ENCODE measurements around the gene PCYT2. TPM values are rescaled to one million over a fixed set of nuclear protein-coding genes. Genes with fewer than 3 reads are reported as not detected.

PCYT2 gene
- total RNA-seq, 6 experiments from 2014 or later: 63.5 to 103 (median 89.3) TPM

DNA sequence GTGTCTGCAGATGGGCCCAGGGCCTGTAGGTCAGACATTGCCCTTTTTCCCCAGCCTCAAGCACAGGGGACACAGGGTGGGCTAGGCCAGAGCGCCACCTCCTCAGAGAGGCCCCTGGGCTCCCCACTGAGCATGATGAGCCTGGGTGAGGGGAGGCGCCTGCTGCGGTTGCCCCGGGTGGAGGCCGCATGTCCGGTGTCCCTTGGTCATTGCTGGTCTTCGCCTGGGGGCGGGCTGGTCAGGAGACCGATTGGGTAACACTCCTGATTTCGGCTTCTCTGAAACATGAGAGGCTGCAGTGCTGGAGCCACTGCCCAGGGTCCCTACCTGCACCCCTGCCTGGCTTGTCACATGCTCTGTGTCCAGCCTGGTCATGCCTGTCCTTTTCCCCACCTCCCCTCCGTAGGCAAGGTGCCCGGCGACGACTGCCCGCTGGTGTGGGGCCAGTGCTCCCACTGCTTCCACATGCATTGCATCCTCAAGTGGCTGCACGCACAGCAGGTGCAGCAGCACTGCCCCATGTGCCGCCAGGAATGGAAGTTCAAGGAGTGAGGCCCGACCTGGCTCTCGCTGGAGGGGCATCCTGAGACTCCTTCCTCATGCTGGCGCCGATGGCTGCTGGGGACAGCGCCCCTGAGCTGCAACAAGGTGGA is 11.6 kb downstream of the PCYT2 start:
- WGBS (ENCODE audit: insufficient coverage, low coverage, low lambda C conversion rate, missing lambda C conversion rate): 59% methylated on average over 8 of the region's 22 CpGs
- no peak overlapping the region for H3K27ac ChIP-seq
- no peak overlapping the region for H3K4me3 ChIP-seq
- H3K27me3 ChIP-seq: no peaks in the 10 kb centered on the region
- H3K4me1 ChIP-seq: peaks cover 0 to 21% (median 5%) of the 10 kb centered on the region in 4 donors
- no peak for ATAC-seq
- no peaks in the 10 kb centered on the region for H3K9me3 ChIP-seq
- peaks cover 0 to 40% (median 10%) of the 10 kb centered on the region in 4 donors for H3K36me3 ChIP-seq
- intact Hi-C loops (cut with DNase I): no loop called here
- TF ChIP-seq, protein P1, sequence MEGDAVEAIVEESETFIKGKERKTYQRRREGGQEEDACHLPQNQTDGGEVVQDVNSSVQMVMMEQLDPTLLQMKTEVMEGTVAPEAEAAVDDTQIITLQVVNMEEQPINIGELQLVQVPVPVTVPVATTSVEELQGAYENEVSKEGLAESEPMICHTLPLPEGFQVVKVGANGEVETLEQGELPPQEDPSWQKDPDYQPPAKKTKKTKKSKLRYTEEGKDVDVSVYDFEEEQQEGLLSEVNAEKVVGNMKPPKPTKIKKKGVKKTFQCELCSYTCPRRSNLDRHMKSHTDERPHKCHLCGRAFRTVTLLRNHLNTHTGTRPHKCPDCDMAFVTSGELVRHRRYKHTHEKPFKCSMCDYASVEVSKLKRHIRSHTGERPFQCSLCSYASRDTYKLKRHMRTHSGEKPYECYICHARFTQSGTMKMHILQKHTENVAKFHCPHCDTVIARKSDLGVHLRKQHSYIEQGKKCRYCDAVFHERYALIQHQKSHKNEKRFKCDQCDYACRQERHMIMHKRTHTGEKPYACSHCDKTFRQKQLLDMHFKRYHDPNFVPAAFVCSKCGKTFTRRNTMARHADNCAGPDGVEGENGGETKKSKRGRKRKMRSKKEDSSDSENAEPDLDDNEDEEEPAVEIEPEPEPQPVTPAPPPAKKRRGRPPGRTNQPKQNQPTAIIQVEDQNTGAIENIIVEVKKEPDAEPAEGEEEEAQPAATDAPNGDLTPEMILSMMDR (IDR thresholded peaks at IDR 0.05): no peak
- no peak for TF ChIP-seq POLR2A (IDR thresholded peaks at IDR 0.05)
- peak in 1 of 3 donors; percentile 48 for DNase-seq

GRCh38 chr17:81898885-81899284 is 12.3 kb downstream of the PCYT2 start:
- TF ChIP-seq POLR2A (IDR thresholded peaks at IDR 0.05): no peak
- TF ChIP-seq, protein P1 (IDR thresholded peaks at IDR 0.05): no peak
- no peaks in the 10 kb centered on the region for H3K27me3 ChIP-seq
- ATAC-seq (no peak), DNase-seq (no peak)
- peaks cover 0 to 42% (median 10%) of the 10 kb centered on the region in 4 donors for H3K36me3 ChIP-seq
- 100% methylated on average over 2 of the region's 9 CpGs for WGBS (ENCODE audit: insufficient coverage, low coverage, low lambda C conversion rate, missing lambda C conversion rate)
- H3K4me1 ChIP-seq: peaks cover 0 to 21% (median 5%) of the 10 kb centered on the region in 4 donors
- H3K4me3 ChIP-seq: no peak overlapping the region
- intact Hi-C loops (cut with DNase I): no loop called here
- no peak overlapping the region for H3K27ac ChIP-seq
- H3K9me3 ChIP-seq: no peaks in the 10 kb centered on the region

GRCh38 chr17:81898029-81898866 is 13.0 kb downstream of the PCYT2 start:
- DNase-seq: no peak
- no peaks in the 10 kb centered on the region for H3K27me3 ChIP-seq
- peaks cover 0 to 42% (median 10%) of the 10 kb centered on the region in 4 donors for H3K36me3 ChIP-seq
- 89% methylated on average over 10 of the region's 19 CpGs for whole genome bisulfite sequencing (ENCODE audit: insufficient coverage, low coverage, low lambda C conversion rate, missing lambda C conversion rate)
- H3K9me3 ChIP-seq: no peaks in the 10 kb centered on the region
- peaks cover 0 to 21% (median 5%) of the 10 kb centered on the region in 4 donors for H3K4me1 ChIP-seq
- intact Hi-C loops (cut with DNase I): no loop called here
- no peak for ATAC-seq
- TF ChIP-seq, protein P1 (IDR thresholded peaks at IDR 0.05): no peak
- no peak for TF ChIP-seq POLR2A (IDR thresholded peaks at IDR 0.05)
- no peak overlapping the region for H3K27ac ChIP-seq
- no peak overlapping the region for H3K4me3 ChIP-seq

DNA sequence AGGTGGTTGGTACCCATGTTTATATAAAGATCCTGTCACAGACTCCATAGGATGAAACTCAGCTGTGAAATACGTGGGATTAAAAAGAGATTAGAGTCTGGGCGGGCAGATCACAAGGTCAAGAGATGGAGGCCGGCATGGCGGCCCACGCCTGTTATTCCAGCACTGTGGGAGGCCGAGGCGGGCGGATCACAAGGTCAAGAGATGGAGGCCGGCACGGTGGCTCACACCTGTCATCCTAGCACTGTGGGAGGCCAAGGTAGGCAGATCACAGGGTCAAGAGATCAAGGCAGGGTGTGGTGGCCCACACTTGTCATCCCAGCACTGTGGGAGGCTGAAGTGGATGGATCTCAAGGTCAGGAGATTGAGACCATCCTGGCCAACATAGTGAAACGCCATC is 15.8 kb downstream of the PCYT2 start:
- Histone ChIP-seq H3K36me3 (peaks cover 0 to 42% (median 10%) of the 10 kb centered on the region in 4 donors), H3K9me3 (no peaks in the 10 kb centered on the region), H3K4me3 (no peak overlapping the region), H3K27me3 (no peaks in the 10 kb centered on the region), H3K27ac (no peak overlapping the region), H3K4me1 (peaks cover 0 to 12% (median 2%) of the 10 kb centered on the region in 4 donors)
- TF ChIP-seq POLR2A (IDR thresholded peaks at IDR 0.05): no peak
- TF ChIP-seq, protein P1 (IDR thresholded peaks at IDR 0.05): no peak
- intact Hi-C loops (cut with DNase I): no loop called here
- ATAC-seq: no peak
- no peak for DNase-seq
- 90% methylated on average over 5 of the region's 11 CpGs for whole genome bisulfite sequencing (ENCODE audit: insufficient coverage, low coverage, low lambda C conversion rate, missing lambda C conversion rate)

Data from right lobe of liver (tissue), 6 donors.